HG03025 (cell line): ENCODE results near the gene MROH8.

Source experiments
- ATAC-seq: cut with Tn5 transposase; IDR thresholded peaks from one replicate; pipeline ENCODE4 v1.9.1; 2021; ENCODE audit warnings: mild to moderate bottlenecking, moderate library complexity; ENCODE audit not compliant: unreplicated experiment, low FRiP score

The MROH8 gene

DNA sequence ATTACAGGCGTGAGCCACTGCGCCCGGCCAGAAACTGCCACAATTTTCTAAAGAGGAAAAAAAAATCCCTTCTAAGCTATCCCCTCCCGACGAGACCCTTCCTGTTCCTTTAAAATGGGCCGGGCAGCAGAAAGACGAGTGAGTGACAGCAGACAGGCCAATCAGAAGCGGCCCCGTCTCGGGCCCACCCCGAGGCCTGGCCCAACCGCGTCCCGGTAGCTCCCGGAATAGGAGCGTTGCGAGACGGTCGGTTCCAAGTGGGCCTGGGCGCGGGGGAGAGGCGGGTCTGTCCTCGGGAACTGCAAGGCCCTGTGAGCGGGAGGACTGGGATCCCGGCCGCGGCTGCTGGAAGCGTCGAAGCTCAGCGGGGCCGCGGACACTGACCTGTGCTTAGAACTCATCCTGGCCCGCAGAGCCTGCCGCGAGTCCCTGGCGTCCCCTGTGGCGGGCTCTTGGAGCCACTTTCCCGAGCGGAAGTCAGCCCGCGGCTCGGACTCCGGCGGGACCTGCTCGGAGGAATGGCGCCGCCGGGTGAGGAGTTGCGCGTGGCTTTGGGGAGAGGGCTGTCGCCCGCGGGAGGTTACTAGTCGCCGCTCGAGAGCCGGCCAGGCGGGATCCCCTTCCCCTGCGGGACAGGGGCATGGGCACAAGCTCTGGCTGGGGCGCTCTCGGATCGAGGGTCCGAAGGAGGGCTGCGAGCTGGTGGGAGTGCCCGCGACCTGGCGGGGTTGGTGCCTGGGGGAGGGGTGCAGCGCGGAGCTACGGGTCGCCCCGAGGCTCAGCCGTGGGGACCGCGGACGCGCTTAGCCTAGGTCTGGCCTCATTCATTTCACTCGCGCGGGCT is at the start of gene MROH8, which contains the start of gene RPN2:
MROH8 (minus strand) TSS at position 710 of the 844 bp plus-strand sequence.
RPN2 (plus strand) TSS at position 492 of the 844 bp plus-strand sequence; CDS start at position 519, 27 bp downstream.
- peak; percentile 91 for ATAC-seq

DNA sequence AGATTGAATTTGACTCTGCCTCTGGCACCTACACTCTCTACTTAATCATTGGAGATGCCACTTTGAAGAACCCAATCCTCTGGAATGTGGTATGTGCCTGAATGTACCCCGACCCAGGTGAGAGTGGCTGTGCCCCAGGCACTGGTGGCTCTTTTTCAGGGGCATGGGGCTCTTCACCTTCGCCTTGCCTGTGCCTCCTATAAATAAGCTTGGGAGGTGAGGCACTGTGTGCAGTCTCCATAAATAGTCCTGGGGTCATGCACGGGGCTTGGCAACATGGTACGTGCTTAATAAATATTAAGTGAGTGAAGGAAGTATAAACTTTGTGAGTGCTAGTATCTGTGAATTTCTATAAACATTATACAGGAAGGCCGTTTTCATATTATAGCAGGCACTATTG is 49.3 kb upstream of the MROH8 start:
- ATAC-seq = no peak

DNA sequence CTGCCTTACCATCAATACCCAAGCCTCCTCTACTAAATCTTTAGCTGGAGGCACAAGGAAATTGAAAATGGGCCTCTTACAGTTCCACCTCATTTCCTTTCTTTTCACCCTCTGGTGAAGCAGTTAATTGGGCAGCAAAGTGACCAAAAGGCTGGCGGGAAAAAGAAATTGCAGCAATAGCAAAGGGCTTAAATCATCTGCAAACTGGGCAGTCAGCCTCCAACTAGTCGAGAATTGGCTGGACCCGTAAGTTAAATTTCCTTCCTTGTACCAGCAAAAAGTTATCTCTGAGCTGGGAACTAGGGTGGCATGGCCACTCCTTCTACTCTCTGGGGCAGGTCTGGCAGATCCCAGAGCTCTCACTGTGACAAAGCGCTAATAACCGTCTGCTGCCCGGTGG is 48.7 kb upstream of the MROH8 start:
- ATAC-seq = no peak

DNA sequence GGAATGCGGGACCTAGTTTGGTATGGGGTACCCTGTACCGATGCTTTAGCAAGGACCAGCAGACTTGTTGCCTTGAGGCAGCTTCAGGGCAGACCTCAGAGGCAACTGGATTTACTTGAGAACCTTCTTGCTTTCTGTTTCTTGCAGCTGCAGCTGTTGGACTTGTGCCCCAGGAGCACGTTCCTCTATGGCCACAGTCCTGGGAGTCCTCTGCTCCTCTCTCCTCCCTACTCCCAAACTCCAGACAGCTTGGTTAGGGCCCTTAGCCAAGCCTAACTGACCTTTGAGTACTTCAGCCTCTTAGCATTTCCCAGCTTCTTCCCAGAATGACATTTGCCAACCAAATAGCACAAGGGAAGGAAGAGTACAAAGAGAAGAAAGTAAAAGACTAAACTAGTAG is 47.5 kb upstream of the MROH8 start:
- no peak for ATAC-seq

DNA sequence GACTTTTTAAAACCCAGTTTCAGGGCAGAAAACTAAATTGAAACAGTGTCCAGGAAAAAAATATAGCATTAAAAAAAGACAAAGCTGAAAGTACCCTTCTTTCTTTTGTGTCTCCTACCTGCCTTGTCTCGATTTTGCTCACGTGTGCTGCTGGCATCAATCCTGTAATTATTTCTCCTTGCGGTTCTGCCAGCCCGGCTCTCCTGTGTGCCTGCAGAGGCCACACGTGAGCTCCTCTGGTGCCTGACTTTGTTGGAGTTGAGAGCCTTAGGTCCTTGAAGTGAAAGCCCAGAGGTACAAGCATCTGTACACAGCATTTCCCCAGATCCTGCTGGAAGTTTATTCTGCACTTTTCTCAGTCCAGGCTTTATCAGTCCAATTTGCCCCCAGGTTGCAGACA is 45.8 kb upstream of the MROH8 start:
- no peak for ATAC-seq

DNA sequence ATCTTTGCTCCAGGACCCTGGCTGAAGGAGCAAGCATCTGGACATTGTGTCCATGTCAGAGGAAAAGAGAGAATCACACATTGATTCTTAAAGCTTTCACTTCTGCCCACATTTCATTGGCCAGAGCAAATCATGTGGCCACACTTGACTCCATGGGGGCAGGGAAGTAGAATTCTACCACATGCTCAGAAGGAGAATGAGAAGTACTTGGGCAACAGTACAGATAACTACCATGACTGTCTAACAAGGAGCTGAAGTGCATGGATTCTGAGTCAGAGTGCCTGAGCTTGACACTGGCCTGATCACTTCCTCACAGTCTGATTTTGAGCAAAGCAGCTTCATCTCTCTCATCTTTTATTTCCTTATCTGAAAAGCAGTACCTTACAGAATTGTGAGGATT is 43.7 kb upstream of the MROH8 start:
- no peak for ATAC-seq

DNA sequence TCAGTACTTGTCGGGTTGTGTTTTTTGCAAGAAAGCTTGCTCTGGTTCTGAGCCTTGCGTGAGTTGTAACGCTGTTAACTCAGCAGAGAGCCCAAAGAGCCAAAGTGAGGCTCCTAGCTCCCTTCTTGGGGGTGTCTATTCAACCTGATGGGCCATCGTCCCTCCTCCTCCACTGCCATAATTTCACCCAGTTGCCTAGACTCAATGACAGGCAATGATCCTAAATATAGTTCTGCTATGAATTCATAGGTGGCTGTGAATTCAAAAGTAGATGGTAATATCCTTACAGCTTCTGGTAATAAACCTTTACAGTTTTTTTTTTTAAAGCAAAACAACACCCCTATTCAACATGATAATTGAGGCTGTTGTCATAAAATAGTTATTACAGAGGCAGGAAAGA is 42.7 kb upstream of the MROH8 start:
- ATAC-seq = no peak

DNA sequence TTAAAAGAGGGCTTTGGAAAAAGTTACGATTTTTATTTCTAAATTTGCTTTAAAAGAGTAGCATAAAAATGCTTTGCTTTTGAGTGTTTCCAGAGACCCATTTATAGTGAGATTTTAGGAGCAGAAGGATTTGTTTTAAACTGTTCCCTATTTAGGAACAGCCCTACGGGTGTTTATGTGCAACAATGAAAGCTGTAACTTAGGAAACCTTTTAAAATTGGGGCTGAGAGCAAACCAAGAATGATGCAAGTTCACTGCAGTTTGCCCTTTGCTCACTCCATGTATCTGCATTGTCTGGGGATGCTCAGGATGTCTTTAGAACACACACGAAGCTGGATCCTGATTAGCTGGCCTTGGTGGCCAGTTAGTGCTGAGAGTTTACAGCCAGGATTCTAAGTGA is 41.4 kb upstream of the MROH8 start:
- ATAC-seq = no peak

DNA sequence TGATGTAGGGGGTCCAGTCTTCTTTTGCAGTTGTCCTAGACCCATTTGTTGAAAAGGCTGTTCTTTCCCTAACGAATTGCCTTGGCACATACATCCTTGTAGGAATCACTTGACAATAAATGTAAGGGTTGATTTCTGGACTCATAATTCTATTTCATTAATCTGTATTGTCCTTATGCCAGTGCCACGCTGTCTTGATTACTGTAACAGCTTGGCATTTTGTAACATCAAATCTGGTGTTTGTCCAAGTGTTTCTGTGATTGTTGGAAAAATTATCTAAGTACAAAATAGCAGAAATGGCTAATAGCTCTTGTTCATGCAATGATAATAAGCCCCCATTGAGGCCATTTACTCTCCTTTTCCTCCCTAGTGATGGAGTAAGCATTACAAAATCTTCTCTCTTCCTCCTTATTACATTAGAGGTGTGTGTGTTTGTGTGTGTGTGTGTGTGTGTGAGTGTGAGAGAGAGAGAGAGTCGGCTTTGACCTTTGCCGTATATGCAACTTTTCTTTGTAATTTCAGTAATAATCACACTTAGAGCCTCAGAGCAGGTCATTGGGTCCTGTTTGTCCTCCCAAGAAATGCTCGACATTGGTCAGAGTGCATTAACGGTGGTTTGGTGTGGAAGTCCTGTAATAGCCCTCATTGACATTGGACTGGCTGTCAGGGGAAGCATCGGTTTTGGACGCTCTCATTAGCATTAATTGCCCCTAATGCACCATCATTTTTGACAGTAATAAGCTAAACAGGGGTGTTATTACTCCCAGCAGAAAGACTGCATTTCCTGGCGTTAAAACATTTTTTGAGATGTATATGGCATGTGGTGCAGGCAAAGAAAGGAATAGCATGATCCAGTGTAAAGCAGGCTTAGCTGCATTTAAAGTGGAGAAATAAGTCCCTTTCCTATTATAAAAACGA is 40.7 kb upstream of the MROH8 start:
- no peak for ATAC-seq

DNA sequence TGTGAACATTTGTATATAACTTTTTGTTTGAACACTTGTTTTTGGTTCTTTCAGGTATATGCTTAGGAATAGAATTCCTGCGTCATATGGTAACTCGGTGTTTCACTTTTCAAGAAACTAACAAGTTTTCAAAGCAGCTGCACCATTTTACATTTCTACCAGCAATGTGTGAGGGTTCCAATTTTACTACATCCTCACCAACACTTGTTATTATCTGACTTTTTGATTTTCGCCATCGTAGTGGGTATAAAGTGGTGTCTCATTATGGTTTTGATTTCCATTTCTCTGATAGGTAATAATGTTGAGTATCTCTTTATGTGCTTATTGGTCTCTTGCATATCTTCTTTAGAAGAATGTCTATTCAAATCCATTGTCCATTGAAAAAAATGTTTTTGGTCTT is 39.6 kb upstream of the MROH8 start:
- no peak for ATAC-seq

DNA sequence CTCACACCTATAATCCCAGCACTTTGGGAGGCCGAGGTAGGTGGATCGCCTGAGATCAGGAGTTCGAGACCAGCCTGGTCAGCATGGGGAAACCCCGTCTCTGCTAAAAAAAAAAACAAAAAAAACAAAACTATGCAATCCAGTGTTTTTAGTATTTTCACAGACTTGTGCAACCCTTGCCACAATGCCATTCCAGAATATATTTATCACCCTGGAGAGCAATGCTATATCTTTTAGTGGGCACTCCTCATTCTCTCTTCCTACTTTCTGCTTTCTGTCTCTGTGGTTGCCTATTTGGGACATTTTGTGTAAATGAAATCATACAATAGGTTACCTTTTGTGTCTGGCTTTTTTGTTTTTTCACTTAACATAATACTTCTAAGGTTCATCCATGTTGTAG is 39.1 kb upstream of the MROH8 start:
- no peak for ATAC-seq

DNA sequence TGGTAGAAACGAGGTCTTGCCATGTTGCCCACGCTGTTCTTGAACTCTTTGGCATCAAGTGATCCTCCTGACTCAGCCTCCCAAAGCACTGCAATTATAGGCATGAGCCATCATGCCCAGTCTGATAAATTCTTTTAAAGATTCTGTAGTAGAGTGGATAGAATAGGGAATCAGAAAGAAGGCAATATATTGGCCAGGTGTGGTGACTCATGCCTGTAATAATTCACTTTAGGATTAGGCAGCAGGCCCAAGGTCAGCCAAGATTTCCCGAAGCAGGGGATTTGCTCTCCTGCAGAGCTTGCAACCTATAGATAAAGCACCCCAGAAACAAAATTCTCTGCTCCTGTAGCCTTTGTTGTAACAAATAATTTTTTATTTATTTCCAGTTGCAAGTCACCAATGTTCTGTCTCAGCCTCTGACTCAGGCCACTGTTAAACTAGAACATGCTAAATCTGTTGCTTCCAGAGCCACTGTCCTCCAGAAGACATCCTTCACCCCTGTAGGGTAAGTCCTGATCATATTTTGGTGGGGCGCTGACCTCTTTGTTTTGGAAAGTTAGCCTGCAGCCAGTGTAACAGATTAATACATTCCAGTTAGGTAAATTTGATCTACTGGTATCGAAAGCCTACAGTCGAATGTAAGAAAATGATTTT is 30.4 kb upstream of the MROH8 start:
- ATAC-seq = no peak

DNA sequence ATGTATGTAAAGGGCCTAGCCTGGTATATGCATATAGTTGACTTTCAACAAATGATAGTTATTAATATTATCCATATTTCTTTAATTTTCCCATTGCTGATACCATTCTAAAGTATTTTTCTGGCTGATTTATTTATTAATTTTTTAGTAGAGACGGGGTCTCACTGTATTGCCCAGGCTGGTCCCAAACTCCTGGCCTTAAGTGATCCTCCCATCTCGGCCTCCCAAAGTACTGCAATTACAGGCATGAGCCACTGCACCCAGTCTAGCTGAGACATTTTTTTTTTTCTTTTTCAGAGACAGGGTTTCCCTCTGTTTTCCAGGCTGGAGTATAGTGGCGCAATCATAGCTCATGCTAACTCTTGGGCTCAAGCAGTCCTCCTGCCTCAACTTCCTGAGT is 29.8 kb upstream of the MROH8 start:
- no peak for ATAC-seq

DNA sequence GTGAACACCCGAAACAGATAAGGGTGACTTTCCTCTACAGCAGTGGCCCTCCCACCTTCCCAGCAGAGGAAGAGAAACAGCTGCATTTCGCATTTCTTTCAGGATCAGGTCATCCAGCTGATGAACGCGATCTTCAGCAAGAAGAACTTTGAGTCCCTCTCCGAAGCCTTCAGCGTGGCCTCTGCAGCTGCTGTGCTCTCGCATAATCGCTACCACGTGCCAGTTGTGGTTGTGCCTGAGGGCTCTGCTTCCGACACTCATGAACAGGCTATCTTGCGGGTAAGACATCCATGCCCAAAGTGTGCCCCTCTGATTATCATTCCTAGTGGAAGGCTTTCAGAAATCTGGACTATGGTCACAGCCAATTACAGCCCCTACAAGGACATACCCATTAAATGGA is 27.8 kb upstream of the MROH8 start:
- no peak for ATAC-seq

DNA sequence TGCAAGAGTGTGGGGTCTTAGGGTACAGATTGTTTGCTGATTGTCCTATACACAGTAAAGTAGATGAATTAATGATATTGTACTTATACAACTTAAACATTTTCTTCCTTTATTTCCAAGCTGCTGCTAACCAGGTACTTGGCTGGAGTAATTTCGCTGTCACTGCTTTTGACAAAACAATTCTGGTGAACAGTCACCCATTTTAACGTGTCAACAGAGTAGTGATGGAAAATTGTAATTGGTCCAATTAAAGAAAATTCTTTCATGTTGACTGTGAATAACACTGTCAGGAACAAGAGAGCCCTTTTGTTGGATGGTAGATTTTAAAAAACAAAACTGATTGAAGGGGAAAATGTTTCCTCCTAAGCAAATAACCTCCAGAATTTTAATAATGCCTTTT is 26.4 kb upstream of the MROH8 start:
- no peak for ATAC-seq

DNA sequence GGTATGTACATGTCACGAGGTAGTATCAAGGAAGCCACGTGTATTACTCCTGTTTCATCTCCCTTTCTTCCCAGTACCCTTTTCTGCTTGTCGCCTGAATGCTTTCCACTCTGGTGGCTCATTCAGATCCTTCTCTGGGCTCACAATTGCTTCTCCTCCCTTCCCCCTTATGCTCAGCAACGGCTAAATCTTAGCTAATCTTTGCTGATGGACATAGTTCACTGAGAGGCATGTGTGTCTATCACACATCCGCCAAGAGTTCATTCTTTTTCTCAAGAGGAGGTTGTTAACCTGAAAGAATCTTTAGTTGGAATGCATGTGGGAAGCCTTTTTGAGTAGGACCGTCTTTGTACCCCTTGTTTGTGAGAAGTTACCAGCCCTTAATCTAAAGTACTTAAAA is 25.8 kb upstream of the MROH8 start:
- ATAC-seq = no peak

DNA sequence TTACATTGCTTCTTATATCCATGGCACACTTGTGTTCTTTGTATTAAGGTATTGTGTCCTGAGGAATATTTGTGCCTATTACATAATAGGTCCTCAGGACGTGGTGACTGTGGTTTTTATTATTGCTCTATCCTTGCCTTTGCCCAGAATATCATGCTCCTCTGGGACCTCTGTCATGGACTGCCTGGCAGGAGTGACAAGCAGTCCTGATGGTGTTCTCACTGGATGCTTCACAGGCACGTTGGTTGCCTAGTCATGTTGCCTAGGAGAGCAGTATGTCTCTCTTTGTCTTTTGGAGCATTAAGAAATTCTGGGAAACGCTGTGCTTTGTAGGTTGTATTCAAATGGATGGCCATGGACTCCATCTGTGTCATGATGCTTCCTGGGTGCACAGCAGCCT is 24.7 kb upstream of the MROH8 start:
- ATAC-seq = no peak

DNA sequence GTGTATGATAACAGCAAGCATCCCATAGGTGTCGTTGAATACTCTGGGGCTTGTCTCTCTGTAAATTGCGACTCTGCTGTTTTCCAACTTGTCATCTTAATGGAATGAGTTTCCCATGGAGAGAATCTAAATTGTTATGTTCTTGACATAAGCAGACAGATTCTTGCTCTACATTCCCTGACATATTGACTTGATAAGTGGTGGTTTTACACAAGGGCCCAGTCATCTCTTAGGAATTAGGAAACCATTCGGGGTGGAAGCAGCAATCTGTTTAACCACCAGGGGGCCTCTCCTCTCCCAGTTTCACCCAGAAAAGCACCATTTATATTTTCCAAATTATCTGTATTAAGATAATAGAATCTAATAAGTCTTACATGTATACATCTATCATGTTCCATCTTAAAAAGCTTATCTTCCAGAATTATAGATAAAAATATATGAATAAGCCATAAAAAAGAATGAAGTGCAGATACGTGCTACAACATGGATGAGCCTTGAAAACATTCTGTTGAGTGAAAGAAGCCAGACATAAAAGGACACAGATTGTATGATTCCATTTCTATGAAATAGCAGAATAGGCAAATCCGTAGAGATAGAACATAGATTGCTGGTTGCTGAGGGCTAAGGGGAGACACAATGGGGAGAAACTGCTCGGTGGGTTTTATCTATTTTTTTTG is 23.1 kb upstream of the MROH8 start:
- no peak for ATAC-seq

DNA sequence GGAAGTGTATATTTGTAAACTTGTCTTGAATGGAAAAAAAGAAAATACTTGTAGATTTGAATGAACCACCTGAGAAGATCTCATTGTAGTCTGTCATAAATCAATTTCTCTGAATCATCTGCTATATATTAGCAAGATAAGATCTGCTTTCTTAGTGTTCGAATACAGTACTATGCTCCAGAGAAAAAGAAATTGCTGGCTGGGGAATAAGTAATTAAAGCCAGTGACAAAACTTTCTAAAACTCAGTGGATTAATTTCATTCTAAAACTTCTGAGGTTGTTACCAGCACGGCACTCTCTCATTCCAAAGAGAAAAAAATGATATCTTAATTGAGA is 22.4 kb upstream of the MROH8 start:
- ATAC-seq = no peak

DNA sequence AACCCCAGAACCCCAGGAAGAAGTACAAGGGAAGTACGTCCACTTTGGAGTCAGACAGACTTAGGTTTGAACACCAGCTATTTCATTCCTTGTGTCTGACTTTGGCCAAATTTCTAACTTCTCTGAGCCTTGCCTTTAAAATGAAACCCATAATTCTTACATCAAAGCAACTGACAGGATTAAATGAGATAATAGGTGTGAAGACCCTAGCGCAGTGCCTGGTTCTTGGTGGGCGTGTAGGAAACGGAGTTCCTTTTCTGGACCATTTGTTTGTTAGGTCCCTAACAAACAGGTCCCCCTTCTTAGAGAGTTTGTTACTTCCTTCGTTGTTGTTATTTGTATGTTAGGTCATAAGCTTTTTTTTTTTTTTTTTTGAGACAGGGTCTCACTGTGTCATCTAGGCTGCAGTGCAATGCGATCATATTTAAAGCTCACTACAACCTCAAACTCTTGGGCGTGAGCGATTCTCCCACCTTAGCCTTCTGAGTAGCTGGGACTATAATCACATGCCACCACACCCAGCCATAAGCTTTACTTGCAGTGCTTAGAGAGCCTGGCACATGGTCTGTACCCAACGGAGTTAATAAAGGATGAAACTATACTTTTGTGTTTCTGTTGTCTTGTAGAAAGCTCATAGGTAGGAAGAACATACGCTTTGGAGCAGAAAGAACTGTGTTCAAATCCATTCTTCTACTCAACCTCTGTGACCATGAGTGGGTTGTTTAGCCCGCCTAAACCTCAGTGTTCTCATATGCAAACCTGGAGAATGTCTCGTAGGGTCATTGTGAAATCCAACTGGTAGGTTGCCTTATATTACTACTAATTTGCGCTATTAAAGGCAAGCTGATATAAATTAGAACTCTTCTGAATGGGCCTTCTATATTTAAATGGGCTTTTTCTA is 21.8 kb upstream of the MROH8 start:
- no peak for ATAC-seq
